Epithelial cell of prostate (primary cell): Measurements from ENCODE around the gene APOC1.
"Not testable (repeated sequence)": the region's sequence is repeated elsewhere in the genome, so short reads cannot be mapped to it uniquely, and the experiment has no call there.

Source experiments
- DNase-seq: peaks from one replicate; pipeline ENCODE4 v3.0.0-alpha.2; 2011; ENCODE audit warnings: low read depth, low spot score
- H3K27ac ChIP-seq: fragments of 450-650 bp; 2 replicates; pipeline ENCODE4 v1.5.1; 2017; ENCODE audit warnings: mild to moderate bottlenecking

Gene APOC1

DNA sequence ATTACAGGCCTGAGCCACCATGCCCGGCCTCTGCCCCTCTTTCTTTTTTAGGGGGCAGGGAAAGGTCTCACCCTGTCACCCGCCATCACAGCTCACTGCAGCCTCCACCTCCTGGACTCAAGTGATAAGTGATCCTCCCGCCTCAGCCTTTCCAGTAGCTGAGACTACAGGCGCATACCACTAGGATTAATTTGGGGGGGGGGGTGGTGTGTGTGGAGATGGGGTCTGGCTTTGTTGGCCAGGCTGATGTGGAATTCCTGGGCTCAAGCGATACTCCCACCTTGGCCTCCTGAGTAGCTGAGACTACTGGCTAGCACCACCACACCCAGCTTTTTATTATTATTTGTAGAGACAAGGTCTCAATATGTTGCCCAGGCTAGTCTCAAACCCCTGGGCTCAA is 4.6 kb upstream of the APOC1 start:
- no peak overlapping the region for H3K27ac ChIP-seq
- DNase-seq = no peak

DNA sequence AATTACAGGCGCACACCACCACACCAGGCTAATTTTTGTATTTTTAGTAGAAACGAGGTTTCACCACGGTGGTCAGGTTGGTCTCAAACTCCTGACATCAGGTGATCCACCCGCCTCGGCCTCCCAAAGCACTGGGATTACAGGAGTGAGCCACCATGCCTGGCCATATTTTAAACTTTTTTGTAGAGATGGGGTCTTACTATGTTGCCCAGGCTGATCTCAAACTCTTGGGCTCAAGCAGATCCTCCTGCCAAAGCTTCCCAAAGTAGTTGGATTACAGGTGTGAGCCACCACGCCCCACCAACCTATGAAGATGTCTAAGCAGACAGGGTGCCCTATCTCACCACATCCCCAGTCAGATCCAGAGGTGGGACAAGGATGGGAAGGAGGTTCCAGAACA is 2.5 kb upstream of the APOC1 start:
- not testable (repeated sequence) for H3K27ac ChIP-seq

GRCh38 chr19:44912854-44913253 is 1.6 kb upstream of the APOC1 start:
- H3K27ac ChIP-seq = no peak overlapping the region
- DNase-seq = no peak

More for the DNA sequence above, 2.5 kb upstream of the APOC1 start:
- not testable (repeated sequence) for DNase-seq

DNA sequence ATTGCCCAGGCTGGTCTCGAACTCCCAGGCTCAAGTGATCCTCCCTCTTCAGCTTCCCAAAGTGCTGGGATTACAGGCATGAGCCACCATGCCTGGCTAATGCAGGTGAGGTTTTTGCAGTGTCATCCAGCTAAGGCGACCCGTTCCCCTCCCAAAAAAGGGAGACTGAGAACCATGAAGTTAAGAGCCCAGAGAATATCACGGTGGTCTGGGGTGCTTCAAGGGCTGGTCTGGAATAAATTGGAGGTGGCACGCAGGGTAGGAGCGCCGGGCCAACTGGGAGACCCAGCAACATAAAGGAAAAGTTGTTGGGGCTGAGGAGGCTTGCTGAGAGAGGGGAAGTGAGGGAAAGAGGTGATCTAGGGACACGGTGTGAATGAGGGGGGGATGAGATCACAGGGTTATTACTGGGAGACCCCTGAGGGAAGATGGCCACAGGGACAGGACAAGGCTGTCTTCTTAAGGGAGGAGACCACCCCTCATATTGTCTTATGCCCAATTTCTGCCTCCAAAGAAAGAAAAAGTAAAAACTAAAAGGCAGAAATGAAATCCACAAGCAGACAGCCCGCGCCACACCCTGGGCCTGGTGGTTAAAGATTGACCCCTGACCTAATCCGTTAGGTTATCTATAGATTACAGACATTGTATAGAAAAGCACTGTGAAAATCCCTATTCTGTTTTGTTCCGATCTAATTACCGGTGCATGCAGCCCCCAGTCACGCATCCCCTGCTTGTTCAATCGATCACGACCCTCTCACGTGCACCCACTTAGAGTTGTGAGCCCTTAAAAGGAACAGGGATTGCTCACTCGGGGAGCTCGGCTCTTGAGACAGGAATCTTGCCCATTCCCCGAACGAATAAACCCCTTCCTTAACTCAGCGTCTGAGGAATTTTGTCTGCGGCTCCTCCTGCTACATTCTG is 636 bp upstream of the APOC1 start:
- DNase-seq, H3K27ac ChIP-seq: not testable (repeated sequence)

- H3K27ac ChIP-seq = no peak overlapping the region
- no peak for DNase-seq
Measured at GRCh38 chr19:44924243-44924725, 9.9 kb downstream of the APOC1 start.

- DNase-seq = no peak
- H3K27ac ChIP-seq = no peak overlapping the region
Measured at GRCh38 chr19:44925114-44925891, 10.9 kb downstream of the APOC1 start.

- not testable (repeated sequence) for H3K27ac ChIP-seq, DNase-seq
Measured at GRCh38 chr19:44926245-44927077, 12.1 kb downstream of the APOC1 start.

GRCh38 chr19:44927746-44928145 is 13.3 kb downstream of the APOC1 start:
- H3K27ac ChIP-seq = no peak overlapping the region
- DNase-seq = no peak

GRCh38 chr19:44930088-44930487 is 15.7 kb downstream of the APOC1 start:
- no peak overlapping the region for H3K27ac ChIP-seq
- no peak for DNase-seq

- no peak overlapping the region for H3K27ac ChIP-seq
- no peak for DNase-seq
Measured at GRCh38 chr19:44931541-44931940, 17.1 kb downstream of the APOC1 start.

GRCh38 chr19:44939668-44940067 is 25.3 kb downstream of the APOC1 start:
- no peak overlapping the region for H3K27ac ChIP-seq
- no peak for DNase-seq

GRCh38 chr19:44942067-44942571 is 27.7 kb downstream of the APOC1 start, which contains the start of gene APOC4:
Gene APOC4, plus strand, starts transcription at chr19:44942237. Its CDS starts 41 bp downstream, at chr19:44942278.
- DNase-seq = no peak
- H3K27ac ChIP-seq = no peak within 1 kb of the TSS

- H3K27ac ChIP-seq = no peak overlapping the region
- DNase-seq = no peak
Measured at GRCh38 chr19:44943801-44944249, 29.4 kb downstream of the APOC1 start.

GRCh38 chr19:44947041-44947581 is 32.7 kb downstream of the APOC1 start:
- no peak overlapping the region for H3K27ac ChIP-seq
- DNase-seq = no peak

DNA sequence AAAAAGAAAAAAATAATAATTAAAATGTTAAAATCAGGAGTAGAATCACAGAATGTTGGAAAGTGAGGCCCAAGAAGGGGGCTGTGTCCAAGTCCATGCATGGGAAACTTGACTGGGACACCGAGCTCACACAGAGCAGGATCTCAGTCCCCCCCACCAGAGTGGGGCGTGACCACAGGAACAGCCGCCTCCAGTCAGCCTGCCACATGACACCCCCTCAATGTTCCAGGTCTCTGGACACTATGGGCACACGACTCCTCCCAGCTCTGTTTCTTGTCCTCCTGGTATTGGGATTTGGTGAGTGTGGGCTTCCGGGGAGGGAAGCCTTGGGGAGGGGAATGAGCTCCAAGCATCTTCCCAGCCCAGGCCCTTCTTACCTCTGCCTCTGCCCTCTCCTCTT is 33.8 kb downstream of the APOC1 start:
- H3K27ac ChIP-seq = no peak overlapping the region
- no peak for DNase-seq

DNA sequence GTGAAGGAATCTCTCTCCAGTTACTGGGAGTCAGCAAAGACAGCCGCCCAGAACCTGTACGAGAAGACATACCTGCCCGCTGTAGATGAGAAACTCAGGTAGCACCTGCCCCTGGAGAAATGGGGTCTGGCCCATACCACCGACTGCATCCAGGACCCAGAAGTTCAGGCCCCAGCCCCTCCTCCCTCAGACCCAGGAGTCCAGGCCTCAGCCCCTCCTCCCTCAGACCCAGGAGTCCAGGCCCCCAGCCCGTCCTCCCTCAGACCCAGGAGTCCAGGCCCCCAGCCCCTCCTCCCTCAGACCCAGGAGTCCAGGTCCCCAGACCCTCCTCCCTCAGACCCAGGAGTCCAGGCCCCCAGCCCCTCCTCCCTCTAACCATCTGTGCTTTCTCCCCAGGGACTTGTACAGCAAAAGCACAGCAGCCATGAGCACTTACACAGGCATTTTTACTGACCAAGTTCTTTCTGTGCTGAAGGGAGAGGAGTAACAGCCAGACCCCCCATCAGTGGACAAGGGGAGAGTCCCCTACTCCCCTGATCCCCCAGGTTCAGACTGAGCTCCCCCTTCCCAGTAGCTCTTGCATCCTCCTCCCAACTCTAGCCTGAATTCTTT is 34.5 kb downstream of the APOC1 start:
- no peak for DNase-seq
- H3K27ac ChIP-seq = no peak overlapping the region

DNA sequence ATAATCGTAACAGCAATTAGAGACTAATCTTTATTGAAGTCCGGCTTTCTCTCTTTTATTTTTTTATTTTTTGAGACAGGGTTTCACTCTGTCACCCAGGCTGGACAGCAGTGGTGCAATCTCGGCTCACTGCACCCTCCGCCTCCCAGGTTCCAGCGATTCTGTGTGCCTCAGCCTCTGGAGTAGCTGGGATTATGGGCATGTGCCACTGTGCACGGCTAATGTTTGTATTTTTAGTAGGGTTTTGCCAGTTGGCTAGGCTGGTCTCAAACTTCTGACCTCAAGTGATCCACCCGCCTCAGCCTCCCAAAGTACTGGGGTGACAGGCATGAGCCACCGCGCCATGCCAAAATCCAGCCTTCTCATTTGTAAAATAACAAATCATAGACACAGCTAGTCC is 35.1 kb downstream of the APOC1 start:
- no peak for DNase-seq
- H3K27ac ChIP-seq = no peak overlapping the region

GRCh38 chr19:44951179-44952159 is 37.1 kb downstream of the APOC1 start:
- no peak overlapping the region for H3K27ac ChIP-seq

More at GRCh38 chr19:44951179-44952159, 37.1 kb downstream of the APOC1 start:
- no peak for DNase-seq
